GM10847 (cell line): ENCODE results near the gene MRPS15.

Source experiments
- POLR2A ChIP-seq: IDR thresholded peaks from 2 replicates; pipeline ENCODE4 v1.6.1; 2011; ENCODE audit not compliant: insufficient read length; ENCODE audit errors: extremely low read depth

Gene MRPS15

GRCh38 chr1:36463803-36464604 lies at the start of gene MRPS15:
TSS of gene MRPS15 (minus strand) at chr1:36464384. CDS start at chr1:36464275, 109 bp downstream.
- peak; percentile 93 for TF ChIP-seq POLR2A

GRCh38 chr1:36512842-36513241 lies 48.7 kb upstream of the MRPS15 start:
- no peak for TF ChIP-seq POLR2A

- TF ChIP-seq POLR2A, result no peak
Observed at GRCh38 chr1:36511804-36512798, 47.9 kb upstream of the MRPS15 start.

GRCh38 chr1:36510418-36510817 lies 46.2 kb upstream of the MRPS15 start:
- TF ChIP-seq POLR2A, result no peak

GRCh38 chr1:36508257-36508656 lies 44.1 kb upstream of the MRPS15 start:
- TF ChIP-seq POLR2A, result no peak

- no peak for TF ChIP-seq POLR2A
Observed at GRCh38 chr1:36506276-36506920, 42.2 kb upstream of the MRPS15 start.

GRCh38 chr1:36503733-36504132 lies 39.5 kb upstream of the MRPS15 start:
- no peak for TF ChIP-seq POLR2A

- TF ChIP-seq POLR2A, result no peak
Observed at GRCh38 chr1:36503159-36503558, 39.0 kb upstream of the MRPS15 start.

GRCh38 chr1:36502616-36503015 lies 38.4 kb upstream of the MRPS15 start:
- TF ChIP-seq POLR2A, result no peak

- no peak for TF ChIP-seq POLR2A
Observed at GRCh38 chr1:36497207-36497606, 33.0 kb upstream of the MRPS15 start.

- TF ChIP-seq POLR2A, result no peak
Observed at GRCh38 chr1:36494971-36495370, 30.8 kb upstream of the MRPS15 start.

- TF ChIP-seq POLR2A, result no peak
Observed at GRCh38 chr1:36493524-36493923, 29.3 kb upstream of the MRPS15 start.

GRCh38 chr1:36492491-36492890 lies 28.3 kb upstream of the MRPS15 start:
- TF ChIP-seq POLR2A, result no peak

- no peak for TF ChIP-seq POLR2A
Observed at GRCh38 chr1:36487906-36488305, 23.7 kb upstream of the MRPS15 start.
